SK-N-SH (cell line): ENCODE results near the gene PKN2. TPM values are rescaled to one million over a fixed set of nuclear protein-coding genes. Genes with fewer than 3 reads are reported as not detected.

Experiments
- CTCF ChIA-PET: fragments of 300-600, 350-600 bp; formaldehyde crosslinking; extraction: SDS; loops from one replicate; lab custom pipeline; 2021; lab: Yijun Ruan, JAX
- POLR2A ChIA-PET: fragments of 350-600 bp; sonication (Branson Sonifier 250); formaldehyde crosslinking; extraction: SDS; loops from one replicate; lab custom pipeline; 2020; ENCODE audit warnings: antibody characterized with exemption, inconsistent platforms; lab: Yijun Ruan, JAX
- DNase-seq: peaks from one replicate; pipeline ENCODE4 v3.0.0; 2012
- H2AFZ ChIP-seq: fragments of 200-600 bp; sonication (generic); 2 replicates; pipeline ENCODE4 v1.8.1; 2016; ENCODE audit warnings: antibody characterized with exemption, mild to moderate bottlenecking, low read depth
- H3F3A ChIP-seq: fragments of 200-600 bp; sonication (generic); replicated peaks from 2 replicates; pipeline ENCODE3; 2016; ENCODE audit warnings: antibody characterized with exemption, mild to moderate bottlenecking; ENCODE audit not compliant: insufficient read depth
- H3K27ac ChIP-seq, 2 experiments: fragments of 200-500 bp in 1 of 2; fragments of 200-600 bp in 1 of 2; sonication (Bioruptor generic) in 1 of 2; sonication (generic), shearing (Covaris generic) in 1 of 2; 2 replicates each; pipeline versions ENCODE4 v1.5.1 to v1.6.1; 2014 to 2016; ENCODE audit warnings: low read depth in 2 of 2, inconsistent platforms in 1 of 2, low read length in 1 of 2, mild to moderate bottlenecking in 1 of 2, mixed read lengths in 1 of 2
- H3K27me3 ChIP-seq: fragments of 200-600 bp; sonication (generic), shearing (Covaris generic); 2 replicates; pipeline ENCODE4 v1.6.1; 2016; ENCODE audit warnings: mixed run types; ENCODE audit not compliant: insufficient read depth
- H3K36me3 ChIP-seq, 2 experiments: fragments of 200-500 bp in 1 of 2; fragments of 200-600 bp in 1 of 2; sonication (Bioruptor generic) in 1 of 2; sonication (generic) in 1 of 2; replicated peaks in 1 of 2; 2 replicates each; pipeline versions ENCODE3 to v1.5.1; 2014 to 2016; ENCODE audit warnings: low read length in 1 of 2, mild to moderate bottlenecking in 1 of 2; ENCODE audit not compliant: insufficient read depth in 2 of 2, control insufficient read depth in 1 of 2
- H3K4me1 ChIP-seq, 2 experiments: fragments of 200-500 bp in 1 of 2; fragments of 200-600 bp in 1 of 2; sonication (Bioruptor generic) in 1 of 2; sonication (generic), shearing (Covaris generic) in 1 of 2; 2 replicates each; pipeline versions ENCODE4 v1.5.1 to v1.6.1; 2014 to 2016; ENCODE audit warnings: low read depth in 1 of 2, low read length in 1 of 2, mixed run types in 1 of 2; ENCODE audit not compliant: insufficient read depth in 2 of 2, control insufficient read depth in 1 of 2
- H3K4me2 ChIP-seq: fragments of 200-600 bp; sonication (generic), shearing (Covaris generic); 2 replicates; pipeline ENCODE4 v1.6.1; 2017; ENCODE audit warnings: mixed run types
- H3K4me3 ChIP-seq, 2 experiments: fragments of 200-500 bp in 1 of 2; fragments of 200-600 bp in 1 of 2; sonication (Bioruptor generic) in 1 of 2; sonication (generic), shearing (Covaris generic) in 1 of 2; 2 replicates each; pipeline versions ENCODE4 v1.5.1 to v1.8.1; 2014 to 2016; ENCODE audit warnings: low read depth in 2 of 2, inconsistent platforms in 1 of 2, low read length in 1 of 2, mild to moderate bottlenecking in 1 of 2, mixed read lengths in 1 of 2, moderate library complexity in 1 of 2
- H3K79me2 ChIP-seq: fragments of 200-600 bp; sonication (generic); 2 replicates; pipeline ENCODE4 v1.8.1; 2017; ENCODE audit warnings: mild to moderate bottlenecking; ENCODE audit not compliant: insufficient read depth
- H3K9ac ChIP-seq: fragments of 200-600 bp; sonication (generic); 2 replicates; pipeline ENCODE4 v1.6.1; 2017; ENCODE audit warnings: mixed run types
- H3K9me2 ChIP-seq: fragments of 200-600 bp; sonication (generic); 2 replicates; pipeline ENCODE4 v1.6.1; 2017; ENCODE audit warnings: mixed run types
- H3K9me3 ChIP-seq: fragments of 200-600 bp; sonication (generic); 2 replicates; pipeline ENCODE4 v1.6.1; 2017; ENCODE audit warnings: mixed run types, mild to moderate bottlenecking, moderate library complexity
- H4K20me1 ChIP-seq: fragments of 200-600 bp; sonication (generic); 2 replicates; pipeline ENCODE4 v1.6.1; 2017; ENCODE audit warnings: mild to moderate bottlenecking, mixed run types; ENCODE audit not compliant: insufficient read depth
- FOSL2 ChIP-seq: IDR thresholded peaks from 2 replicates; pipeline ENCODE4 v1.4.0; 2012; ENCODE audit warnings: low read depth, mild to moderate bottlenecking, moderate library complexity, borderline replicate concordance
- GATA2 ChIP-seq: sonication (generic); formaldehyde crosslinking; IDR thresholded peaks from 2 replicates; pipeline ENCODE4 v1.5.0; 2020; ENCODE audit warnings: mild to moderate bottlenecking, missing genetic modification reagents
- JUND ChIP-seq: IDR thresholded peaks from 2 replicates; pipeline ENCODE4 v1.4.0; 2012
- MAX ChIP-seq: IDR thresholded peaks from 2 replicates; pipeline ENCODE4 v1.4.0; 2012; ENCODE audit warnings: low read depth
- NRF1 ChIP-seq: IDR thresholded peaks from 2 replicates; pipeline ENCODE4 v1.6.1; 2012; ENCODE audit warnings: low read depth, mild to moderate bottlenecking, low read length
- POLR2AphosphoS5 ChIP-seq: IDR thresholded peaks from 2 replicates; pipeline ENCODE4 v1.6.1; 2012; ENCODE audit warnings: low read depth, low read length
- RFX5 ChIP-seq: IDR thresholded peaks from 2 replicates; pipeline ENCODE4 v1.6.1; 2012; ENCODE audit warnings: mild to moderate bottlenecking, improper control_type of control experiment, low read length
- RXRA ChIP-seq: IDR thresholded peaks from 2 replicates; pipeline ENCODE4 v1.4.0; 2012; ENCODE audit warnings: low read depth, mild to moderate bottlenecking, borderline replicate concordance
- SIN3A ChIP-seq: IDR thresholded peaks from 2 replicates; pipeline ENCODE4 v1.6.1; 2012; ENCODE audit warnings: low read depth, mild to moderate bottlenecking, low read length, moderate library complexity, borderline replicate concordance
- TEAD4 ChIP-seq: IDR thresholded peaks from 2 replicates; pipeline ENCODE4 v1.4.0; 2012; ENCODE audit warnings: mild to moderate bottlenecking, borderline replicate concordance; ENCODE audit not compliant: insufficient read depth
- WGBS: methylation state at CpG from one replicate; pipeline ENCODE4 v1.1.6; 2017; ENCODE audit warnings: low lambda C conversion rate; 5-methylcytosine and 5-hydroxymethylcytosine counted together
- polyA plus RNA-seq, 3 experiments: library from polyadenylated mRNA; depleted of rRNA; stranded (reverse); fragments of >200 nt; gene quantifications; 2 replicates each; pipeline ENCODE4 v1.2.3, GENCODE V29; 2012
- TF ChIP-seq, protein P1 (sequence below): IDR thresholded peaks from 2 replicates; pipeline ENCODE4 v1.4.0; 2012; ENCODE audit warnings: low read depth, borderline replicate concordance
- TF ChIP-seq, protein P2 (sequence below): fragments of 150-350 bp; IDR thresholded peaks from 2 replicates; pipeline ENCODE4 v1.6.1; 2016; ENCODE audit warnings: mild to moderate bottlenecking, low read depth, low read length

Gene PKN2
- polyA plus RNA-seq, 1 of the 3 experiments (the other 2 are of a cell fraction) = 6.8 TPM

DNA sequence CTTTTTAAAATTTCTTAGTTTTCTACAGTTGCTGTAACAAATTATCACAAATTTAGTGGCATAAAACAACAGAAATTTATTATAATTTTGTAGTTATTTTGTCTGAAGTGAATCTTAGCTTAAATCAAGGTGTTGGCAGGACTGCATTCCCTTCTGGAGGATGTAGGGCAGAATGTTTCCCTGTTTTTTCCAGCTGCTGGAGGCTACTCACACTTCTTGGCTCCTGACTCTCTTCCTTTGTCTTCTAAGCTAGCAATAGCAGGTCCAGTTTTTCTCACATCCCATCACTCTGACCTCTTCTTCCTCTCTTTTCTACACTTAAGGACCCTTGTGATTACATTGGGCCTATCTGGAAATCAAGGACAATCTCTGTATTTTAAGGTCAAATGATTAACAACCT lies 84.1 kb downstream of the PKN2 start (continued):
- TF ChIP-seq RFX5 (no peak), NRF1 (no peak), SIN3A (no peak)
- TF ChIP-seq, all 33 proteins: peak for 0

DNA sequence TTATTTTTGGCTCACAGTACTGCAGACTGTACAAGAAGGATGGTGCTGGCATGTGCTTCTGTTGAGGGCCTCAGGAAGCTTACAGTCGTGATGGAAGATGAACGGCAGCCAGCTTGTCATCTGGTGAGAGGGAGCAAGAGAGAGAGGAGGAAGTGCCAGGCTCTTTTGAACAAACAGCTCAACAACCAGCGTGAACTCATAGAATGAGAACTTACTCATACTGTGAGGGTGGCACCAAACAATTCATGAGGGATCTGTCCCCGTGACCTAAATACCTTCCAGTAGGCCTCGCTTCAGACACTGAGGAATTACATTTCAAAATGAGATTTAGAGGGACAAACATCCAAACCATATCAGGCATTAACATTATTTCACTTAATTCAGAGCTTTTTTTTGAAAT lies 84.7 kb downstream of the PKN2 start:
- no peak overlapping the region for H3K27ac ChIP-seq
- H3K9me2 ChIP-seq = no peaks in the 10 kb centered on the region
- H3K4me3 ChIP-seq = no peak overlapping the region
- H3K79me2 ChIP-seq = peaks cover 40% of the 10 kb centered on the region
- TF ChIP-seq NRF1 = no peak
- CTCF ChIA-PET = no interaction called here
- H3K4me1 ChIP-seq = no peaks in the 10 kb centered on the region
- no peak overlapping the region for H3K9ac ChIP-seq
- no peaks in the 10 kb centered on the region for H3K27me3 ChIP-seq
- POLR2A ChIA-PET = no interaction called here
- peaks cover 10 to 28% of the 10 kb centered on the region in 2 experiments for H3K36me3 ChIP-seq
- WGBS = 96% methylated on average over 5 of the region's 5 CpGs
- no peak overlapping the region for H2AFZ ChIP-seq
- no peak for DNase-seq
- peaks cover 20% of the 10 kb centered on the region for H3F3A ChIP-seq
- no peak overlapping the region for H3K4me2 ChIP-seq
- H3K9me3 ChIP-seq = no peaks in the 10 kb centered on the region
- H4K20me1 ChIP-seq = peaks cover 10% of the 10 kb centered on the region; the same call in 1 of the 2 replicates

DNA sequence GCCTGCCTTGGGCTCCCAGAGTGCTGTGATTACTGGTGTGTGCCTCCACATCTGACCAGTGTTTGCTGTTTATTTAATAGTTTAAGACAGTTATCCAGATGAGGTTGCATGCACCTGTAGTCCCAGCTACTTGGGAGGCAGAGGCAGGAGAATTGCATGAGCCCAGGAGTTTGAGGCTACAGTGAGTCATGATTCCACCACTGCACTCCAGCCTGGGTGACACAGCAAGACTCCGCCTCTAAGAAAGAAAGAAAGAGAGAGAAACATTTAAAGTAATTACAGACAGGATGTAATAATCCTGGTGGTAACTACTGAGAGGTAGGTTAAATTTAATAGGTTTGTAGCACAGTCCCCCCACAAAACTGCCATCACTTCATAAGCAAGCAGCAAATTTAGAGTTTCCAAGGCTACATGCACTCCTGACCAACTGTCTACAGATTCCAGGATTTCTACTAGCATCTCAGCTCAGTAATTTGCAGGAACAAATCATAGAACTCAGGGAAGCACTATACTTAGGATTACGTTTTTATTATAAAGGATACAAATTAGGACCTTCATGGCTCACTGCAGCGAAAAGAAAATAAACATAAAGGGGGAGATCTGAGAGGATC lies 89.6 kb downstream of the PKN2 start:
- no peaks in the 10 kb centered on the region; the same call in 1 of the 2 replicates for H4K20me1 ChIP-seq
- TF ChIP-seq FOSL2 (peak; percentile 40; the same call in 1 of the 2 replicates), RFX5 (no peak), JUND (peak; percentile 25; the same call in 1 of the 2 replicates), POLR2AphosphoS5 (no peak), NRF1 (no peak), GATA2 (CRISPR knock-in tag) (no peak), MAX (no peak), TEAD4 (no peak), RXRA (no peak)
- TF ChIP-seq, protein P1, sequence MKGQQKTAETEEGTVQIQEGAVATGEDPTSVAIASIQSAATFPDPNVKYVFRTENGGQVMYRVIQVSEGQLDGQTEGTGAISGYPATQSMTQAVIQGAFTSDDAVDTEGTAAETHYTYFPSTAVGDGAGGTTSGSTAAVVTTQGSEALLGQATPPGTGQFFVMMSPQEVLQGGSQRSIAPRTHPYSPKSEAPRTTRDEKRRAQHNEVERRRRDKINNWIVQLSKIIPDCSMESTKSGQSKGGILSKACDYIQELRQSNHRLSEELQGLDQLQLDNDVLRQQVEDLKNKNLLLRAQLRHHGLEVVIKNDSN = no peak
- TF ChIP-seq, protein P2, sequence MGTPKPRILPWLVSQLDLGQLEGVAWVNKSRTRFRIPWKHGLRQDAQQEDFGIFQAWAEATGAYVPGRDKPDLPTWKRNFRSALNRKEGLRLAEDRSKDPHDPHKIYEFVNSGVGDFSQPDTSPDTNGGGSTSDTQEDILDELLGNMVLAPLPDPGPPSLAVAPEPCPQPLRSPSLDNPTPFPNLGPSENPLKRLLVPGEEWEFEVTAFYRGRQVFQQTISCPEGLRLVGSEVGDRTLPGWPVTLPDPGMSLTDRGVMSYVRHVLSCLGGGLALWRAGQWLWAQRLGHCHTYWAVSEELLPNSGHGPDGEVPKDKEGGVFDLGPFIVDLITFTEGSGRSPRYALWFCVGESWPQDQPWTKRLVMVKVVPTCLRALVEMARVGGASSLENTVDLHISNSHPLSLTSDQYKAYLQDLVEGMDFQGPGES = no peak
- TF ChIP-seq, all 33 proteins: peak for 2
- DNase-seq = no peak
- peak overlapping the region in 1 of 2 experiments; percentile 39; a peak in 1 of 4 replicates for H3K27ac ChIP-seq
- H3K4me2 ChIP-seq = no peak overlapping the region
- no peaks in the 10 kb centered on the region for H3K27me3 ChIP-seq
- peaks cover 10% of the 10 kb centered on the region for H3F3A ChIP-seq
- ChIA-PET POLR2A (no interaction called here), CTCF (no interaction called here)
- no peak overlapping the region for H3K9ac ChIP-seq
- H3K4me3 ChIP-seq = no peak overlapping the region
- no peak overlapping the region for H2AFZ ChIP-seq
- H3K9me3 ChIP-seq = no peaks in the 10 kb centered on the region
- WGBS = 84% methylated on average over 3 of the region's 3 CpGs
- H3K4me1 ChIP-seq = no peaks in the 10 kb centered on the region
- H3K36me3 ChIP-seq = peaks cover 17 to 52% of the 10 kb centered on the region in 2 experiments
- no peaks in the 10 kb centered on the region for H3K9me2 ChIP-seq
- H3K79me2 ChIP-seq = peaks cover 21% of the 10 kb centered on the region
